Thoracic aorta (tissue), 2 donors: ENCODE results near the gene AFDN. TPM values are rescaled to one million over a fixed set of nuclear protein-coding genes. Genes with fewer than 3 reads are reported as not detected.

Source experiments
- ATAC-seq: fragments of 150-250 bp; one replicate; pipeline ENCODE4 v1.8.0; 2017; ENCODE audit warnings: low read depth; ENCODE audit not compliant: insufficient number of reproducible peaks, low FRiP score
- DNase-seq: peaks from one replicate; pipeline ENCODE4 v3.0.0-alpha.2; 2020; ENCODE audit warnings: low spot score
- H3K27ac ChIP-seq, 2 donors: fragments of 200-600 bp; sonication (generic); 1 replicate in 1 of 2; 2 replicates in 1 of 2; pipeline ENCODE4 v1.5.1; 2016; ENCODE audit warnings: mild to moderate bottlenecking in 2 of 2, moderate library complexity in 2 of 2
- H3K27me3 ChIP-seq: fragments of 200-600 bp; sonication (generic); replicated peaks from 2 replicates; pipeline ENCODE4 v1.6.0; 2016; ENCODE audit warnings: mild to moderate bottlenecking; ENCODE audit not compliant: insufficient read depth
- H3K36me3 ChIP-seq: fragments of 200-600 bp; sonication (generic); one replicate; pipeline ENCODE4 v1.5.1; 2016
- H3K4me1 ChIP-seq, 2 donors: fragments of 200-600 bp; sonication (generic); 1 replicate in 1 of 2; 2 replicates in 1 of 2; pipeline versions ENCODE4 v1.5.1 to v1.6.0; 2016; ENCODE audit warnings: low read depth in 2 of 2, mild to moderate bottlenecking in 1 of 2; ENCODE audit not compliant: control insufficient read depth in 1 of 2
- H3K4me3 ChIP-seq: fragments of 200-600 bp; sonication (generic); 2 replicates; pipeline ENCODE4 v1.5.1; 2016; ENCODE audit warnings: mild to moderate bottlenecking
- H3K9me3 ChIP-seq: fragments of 200-600 bp; sonication (generic); 2 replicates; pipeline ENCODE4 v1.5.1; 2016
- total RNA-seq, 2 donors: library from RNA; depleted of rRNA; stranded (reverse); fragments of >200 nt; gene quantifications; one replicate each; pipeline versions ENCODE4 v1.1.0 to v1.2.3, GENCODE V29; 2016
- TF ChIP-seq, protein P1 (sequence below): fragments of 200-600 bp; sonication (generic); IDR thresholded peaks from one replicate; pipeline ENCODE4 v1.5.1; 2019; ENCODE audit warnings: antibody characterized with exemption

AFDN gene
- total RNA-seq, 2 donors from 2014 or later, result 70.5 to 79.5 TPM

DNA sequence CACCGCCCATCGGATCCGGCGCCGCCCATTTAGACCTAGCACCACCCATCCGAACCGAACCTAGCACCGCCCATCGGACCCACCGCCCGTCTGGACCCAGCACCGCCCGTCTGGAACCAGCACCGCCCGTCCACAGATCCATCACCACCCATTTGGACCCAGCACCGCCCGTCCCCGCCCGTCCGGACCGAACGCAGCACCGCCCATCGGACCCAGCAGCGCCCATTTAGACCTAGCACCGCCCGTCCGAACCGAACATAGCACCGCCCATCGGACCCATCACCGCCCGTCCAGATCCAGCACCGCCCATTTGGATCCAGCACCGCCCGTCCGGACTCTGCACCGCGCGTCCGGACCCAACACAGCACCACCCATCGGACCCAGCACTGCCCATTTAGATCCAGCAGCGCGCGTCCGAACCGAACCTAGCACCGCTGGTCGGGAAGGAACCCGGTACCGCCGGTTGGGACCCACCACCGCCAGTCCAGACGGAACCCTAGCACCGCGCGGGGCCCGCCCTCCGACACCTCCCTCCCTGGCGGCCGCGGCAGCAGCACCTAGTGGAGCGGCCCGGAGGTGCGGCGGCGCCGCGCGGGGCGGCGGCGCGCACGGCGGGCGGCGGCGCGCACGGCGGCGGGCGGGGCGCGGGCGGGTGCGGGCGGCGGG, 348 bp upstream of the AFDN start:
- Histone ChIP-seq H3K9me3 (no peaks in the 10 kb centered on the region), H3K27ac (no peak overlapping the region), H3K36me3 (no peaks in the 10 kb centered on the region), H3K27me3 (no peaks in the 10 kb centered on the region), H3K4me3 (peak overlapping the region; percentile 88), H3K4me1 (peaks cover 16 to 19% of the 10 kb centered on the region in 2 donors)
- ATAC-seq (peak; percentile 79), DNase-seq (no peak)
- TF ChIP-seq, protein P1, sequence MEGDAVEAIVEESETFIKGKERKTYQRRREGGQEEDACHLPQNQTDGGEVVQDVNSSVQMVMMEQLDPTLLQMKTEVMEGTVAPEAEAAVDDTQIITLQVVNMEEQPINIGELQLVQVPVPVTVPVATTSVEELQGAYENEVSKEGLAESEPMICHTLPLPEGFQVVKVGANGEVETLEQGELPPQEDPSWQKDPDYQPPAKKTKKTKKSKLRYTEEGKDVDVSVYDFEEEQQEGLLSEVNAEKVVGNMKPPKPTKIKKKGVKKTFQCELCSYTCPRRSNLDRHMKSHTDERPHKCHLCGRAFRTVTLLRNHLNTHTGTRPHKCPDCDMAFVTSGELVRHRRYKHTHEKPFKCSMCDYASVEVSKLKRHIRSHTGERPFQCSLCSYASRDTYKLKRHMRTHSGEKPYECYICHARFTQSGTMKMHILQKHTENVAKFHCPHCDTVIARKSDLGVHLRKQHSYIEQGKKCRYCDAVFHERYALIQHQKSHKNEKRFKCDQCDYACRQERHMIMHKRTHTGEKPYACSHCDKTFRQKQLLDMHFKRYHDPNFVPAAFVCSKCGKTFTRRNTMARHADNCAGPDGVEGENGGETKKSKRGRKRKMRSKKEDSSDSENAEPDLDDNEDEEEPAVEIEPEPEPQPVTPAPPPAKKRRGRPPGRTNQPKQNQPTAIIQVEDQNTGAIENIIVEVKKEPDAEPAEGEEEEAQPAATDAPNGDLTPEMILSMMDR, result peak; percentile 39

DNA sequence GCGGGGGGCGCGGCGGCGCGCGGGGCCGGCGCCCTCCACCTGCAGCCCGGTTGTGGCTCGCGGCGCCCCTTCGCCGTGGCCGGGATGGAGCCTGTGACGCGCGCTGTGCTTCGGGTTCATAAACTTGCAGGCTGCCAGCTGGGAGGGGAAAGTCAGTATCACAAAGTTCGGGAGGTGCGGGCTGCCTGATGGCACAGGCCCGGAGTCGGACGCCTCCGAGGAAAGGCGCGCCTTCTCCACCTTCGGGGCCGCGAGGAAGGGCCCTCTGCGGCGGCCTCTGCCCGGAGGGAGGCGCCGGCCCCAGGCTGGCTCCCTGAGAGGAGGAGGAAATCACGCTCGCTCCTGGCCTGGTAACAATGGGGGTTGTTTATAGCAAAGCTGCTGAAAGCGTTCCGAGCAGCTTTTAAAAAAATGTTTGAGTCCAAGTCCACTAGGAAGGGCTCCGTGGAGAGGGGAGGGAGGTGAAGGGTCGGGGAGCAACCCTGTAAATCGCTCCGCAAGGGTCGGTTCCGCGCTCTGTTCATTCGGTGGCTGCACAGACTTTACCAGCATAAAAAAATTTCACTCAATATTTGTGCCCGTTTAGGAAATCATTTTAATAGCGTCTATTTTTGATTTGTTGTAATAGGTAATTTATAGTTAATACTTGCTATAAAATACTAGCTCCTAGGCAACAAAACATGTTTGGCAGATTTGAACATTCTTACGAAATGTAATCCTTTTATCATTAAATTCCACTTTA, 1.0 kb downstream of the AFDN start:
- H3K27ac ChIP-seq, result no peak overlapping the region
- TF ChIP-seq, protein P1, result no peak
- H3K9me3 ChIP-seq, result no peaks in the 10 kb centered on the region
- peak overlapping the region; percentile 71 for H3K4me3 ChIP-seq
- ATAC-seq (no peak), DNase-seq (no peak)
- H3K36me3 ChIP-seq, result no peaks in the 10 kb centered on the region
- peaks cover 18 to 19% of the 10 kb centered on the region in 2 donors for H3K4me1 ChIP-seq
- H3K27me3 ChIP-seq, result no peaks in the 10 kb centered on the region

DNA sequence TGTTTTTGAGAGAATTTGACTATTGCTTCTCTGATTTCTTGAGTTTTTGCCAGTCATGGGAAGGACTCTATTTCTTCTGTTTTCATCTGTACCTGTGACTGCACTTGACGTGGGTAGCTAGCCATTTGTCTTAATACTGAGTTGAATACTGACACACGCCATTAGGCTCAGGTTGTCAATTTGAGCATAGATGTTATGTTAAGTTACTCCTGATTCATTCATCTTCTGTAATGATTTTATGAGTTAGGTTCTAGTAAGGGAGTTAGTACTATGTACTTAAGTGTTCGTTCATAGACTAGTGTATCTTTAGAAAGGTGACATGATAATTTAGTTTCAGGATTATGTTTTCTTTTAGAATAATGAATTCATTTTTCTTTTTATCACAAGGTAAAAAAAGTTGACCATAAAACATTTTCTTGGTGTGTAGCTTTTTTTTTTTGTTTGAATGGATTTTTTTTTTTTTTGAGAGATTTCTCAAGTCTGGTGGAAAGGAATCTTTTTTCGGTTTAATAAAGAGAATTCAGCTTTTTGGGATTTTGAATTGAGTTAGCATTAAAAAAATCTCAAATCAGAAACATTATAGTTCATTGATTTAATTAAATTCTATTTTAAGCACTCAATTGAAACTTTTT, 1.7 kb downstream of the AFDN start:
- no peaks in the 10 kb centered on the region for H3K9me3 ChIP-seq
- TF ChIP-seq, protein P1, result no peak
- no peak for ATAC-seq
- no peaks in the 10 kb centered on the region for H3K36me3 ChIP-seq
- H3K27me3 ChIP-seq, result no peaks in the 10 kb centered on the region
- peak overlapping the region; percentile 71 for H3K4me3 ChIP-seq
- no peak for DNase-seq
- H3K27ac ChIP-seq, result no peak overlapping the region
- H3K4me1 ChIP-seq, result peaks cover 19 to 21% of the 10 kb centered on the region in 2 donors

DNA sequence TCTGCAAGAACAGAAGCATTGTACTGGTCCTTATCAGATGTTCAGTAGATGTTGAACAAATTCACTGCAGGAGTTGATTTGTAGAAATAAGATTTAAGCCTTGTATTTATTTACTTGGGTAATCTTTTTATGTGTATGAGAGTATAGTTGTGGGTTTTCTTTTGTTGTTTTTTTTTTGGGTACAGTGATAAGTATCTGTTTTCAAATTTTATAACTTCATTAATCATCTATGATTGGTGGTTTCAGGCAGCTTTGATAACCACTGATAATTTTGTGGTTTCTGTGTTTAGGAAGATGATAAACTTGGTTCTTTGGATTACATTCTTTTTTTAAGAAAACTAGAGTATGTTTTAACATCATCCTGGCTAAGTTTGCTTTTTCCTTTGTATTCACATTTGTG, 2.8 kb downstream of the AFDN start:
- TF ChIP-seq, protein P1, result no peak

DNA sequence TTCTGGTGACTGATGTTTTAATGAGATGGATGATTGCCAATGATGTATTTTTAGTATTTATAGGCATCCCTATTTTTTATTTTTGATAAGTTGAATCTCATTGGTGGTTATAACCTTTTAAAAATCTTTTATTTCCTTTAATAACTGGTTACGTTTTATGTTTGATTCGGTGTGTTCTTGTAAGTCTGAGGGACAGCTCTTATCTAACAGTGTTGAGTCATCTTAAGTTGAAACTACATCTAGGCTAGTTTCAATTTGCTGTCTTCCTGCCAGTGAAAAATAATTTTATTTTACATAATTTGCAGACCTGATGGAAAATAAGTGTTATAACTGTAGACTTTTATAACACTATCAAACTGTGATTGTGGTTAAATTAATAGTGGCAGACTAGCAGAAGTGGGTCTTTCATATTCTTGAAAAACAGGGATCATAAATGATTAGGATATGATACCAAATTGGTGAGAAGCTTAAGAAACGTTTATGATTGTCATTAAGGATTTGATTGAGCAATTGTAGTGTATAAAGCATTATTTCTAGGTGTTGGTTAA, 4.6 kb downstream of the AFDN start:
- no peak for DNase-seq
- Histone ChIP-seq H3K4me3 (no peak overlapping the region), H3K36me3 (no peaks in the 10 kb centered on the region), H3K27me3 (no peaks in the 10 kb centered on the region), H3K27ac (no peak overlapping the region), H3K9me3 (no peaks in the 10 kb centered on the region), H3K4me1 (peaks cover 7 to 9% of the 10 kb centered on the region in 2 donors)
- TF ChIP-seq, protein P1, result no peak
- ATAC-seq, result no peak

More for the DNA sequence above, 2.8 kb downstream of the AFDN start:
- Histone ChIP-seq H3K4me1 (peaks cover 19 to 21% of the 10 kb centered on the region in 2 donors), H3K27me3 (no peaks in the 10 kb centered on the region), H3K36me3 (no peaks in the 10 kb centered on the region), H3K4me3 (no peak overlapping the region), H3K9me3 (no peaks in the 10 kb centered on the region), H3K27ac (no peak overlapping the region)
- DNase-seq (no peak), ATAC-seq (no peak)
